Neural progenitor cell (in vitro differentiated cells): ENCODE results near the gene REELD1. TPM values are rescaled to one million over a fixed set of nuclear protein-coding genes. Genes with fewer than 3 reads are reported as not detected.

Experiments used
- DNase-seq: peaks from one replicate; pipeline ENCODE4 v3.0.0-alpha.2; 2016; ENCODE audit warnings: low spot score
- H2AFZ ChIP-seq: fragments of 200-600 bp; sonication (generic); replicated peaks from 2 replicates; pipeline ENCODE4 v1.6.1; 2016; ENCODE audit warnings: antibody characterized with exemption
- H3F3A ChIP-seq: fragments of 200-600 bp; sonication (generic); 2 replicates; pipeline ENCODE4 v1.6.1; 2016; ENCODE audit warnings: antibody characterized with exemption, low read depth
- H3K27ac ChIP-seq: fragments of 200-600 bp; sonication (generic); 2 replicates; pipeline ENCODE4 v1.5.1; 2016; ENCODE audit warnings: mild to moderate bottlenecking
- H3K27me3 ChIP-seq: fragments of 200-600 bp; sonication (generic); 2 replicates; pipeline ENCODE4 v1.6.1; 2016; ENCODE audit warnings: mild to moderate bottlenecking, moderate library complexity
- H3K36me3 ChIP-seq: fragments of 200-600 bp; sonication (generic); 2 replicates; pipeline ENCODE4 v1.5.1; 2016
- H3K4me1 ChIP-seq: fragments of 200-600 bp; sonication (generic); 2 replicates; pipeline ENCODE4 v1.6.1; 2016; ENCODE audit warnings: mixed run types
- H3K4me2 ChIP-seq: fragments of 200-600 bp; sonication (generic); 2 replicates; pipeline ENCODE4 v1.6.1; 2016
- H3K4me3 ChIP-seq: fragments of 200-600 bp; sonication (generic); 2 replicates; pipeline ENCODE4 v1.5.1; 2016
- H3K79me2 ChIP-seq: fragments of 200-600 bp; sonication (generic); 2 replicates; pipeline ENCODE4 v1.6.1; 2016; ENCODE audit warnings: low read depth
- H3K9ac ChIP-seq: fragments of 200-600 bp; sonication (generic); 2 replicates; pipeline ENCODE4 v1.6.1; 2016
- H3K9me3 ChIP-seq: fragments of 200-600 bp; sonication (generic); 2 replicates; pipeline ENCODE4 v1.5.1; 2016; ENCODE audit warnings: low read depth
- H4K20me1 ChIP-seq: fragments of 200-600 bp; sonication (generic); 2 replicates; pipeline ENCODE4 v1.6.1; 2016; ENCODE audit warnings: low read depth
- H3K27ac Mint-ChIP-seq: 3 replicates; pipeline ENCODE4 v1.8.0; 2021; ENCODE audit warnings: mixed read lengths
- H3K27me3 Mint-ChIP-seq: 2 replicates; pipeline ENCODE4 v1.8.0; 2022; ENCODE audit warnings: low read depth, mild to moderate bottlenecking, inconsistent platforms, moderate library complexity, mixed read lengths; ENCODE audit not compliant: insufficient read depth
- H3K36me3 Mint-ChIP-seq: 3 replicates; pipeline ENCODE4 v1.8.0; 2021; ENCODE audit warnings: mixed read lengths
- H3K4me1 Mint-ChIP-seq: 3 replicates; pipeline ENCODE4 v1.8.0; 2021; ENCODE audit warnings: mixed read lengths
- H3K4me3 Mint-ChIP-seq: 3 replicates; pipeline ENCODE4 v1.8.0; 2021; ENCODE audit warnings: mild to moderate bottlenecking, moderate library complexity, mixed read lengths
- H3K9me3 Mint-ChIP-seq: 3 replicates; pipeline ENCODE4 v1.8.0; 2020; ENCODE audit warnings: mixed read lengths
- EZH2 ChIP-seq: fragments of 200-600 bp; sonication (generic); IDR thresholded peaks from 2 replicates; pipeline ENCODE4 v1.6.1; 2017; ENCODE audit warnings: antibody characterized with exemption, mild to moderate bottlenecking, moderate library complexity
- EZH2phosphoT487 ChIP-seq: fragments of 200-600 bp; sonication (generic); IDR thresholded peaks from 2 replicates; pipeline ENCODE4 v1.6.1; 2017; ENCODE audit warnings: antibody characterized with exemption
- total RNA-seq: library from RNA; depleted of rRNA; stranded (reverse); fragments of >200 nt; gene quantifications from 2 replicates; pipeline ENCODE4 v1.2.3, GENCODE V29; 2015; ENCODE audit warnings: low replicate concordance
- TF ChIP-seq, protein P1 (sequence below): fragments of 200-600 bp; sonication (generic); IDR thresholded peaks from 2 replicates; pipeline ENCODE4 v1.5.1; 2017; ENCODE audit warnings: antibody characterized with exemption, mild to moderate bottlenecking

REELD1 gene
- total RNA-seq, 1 donor from 2014 or later: not detected

DNA sequence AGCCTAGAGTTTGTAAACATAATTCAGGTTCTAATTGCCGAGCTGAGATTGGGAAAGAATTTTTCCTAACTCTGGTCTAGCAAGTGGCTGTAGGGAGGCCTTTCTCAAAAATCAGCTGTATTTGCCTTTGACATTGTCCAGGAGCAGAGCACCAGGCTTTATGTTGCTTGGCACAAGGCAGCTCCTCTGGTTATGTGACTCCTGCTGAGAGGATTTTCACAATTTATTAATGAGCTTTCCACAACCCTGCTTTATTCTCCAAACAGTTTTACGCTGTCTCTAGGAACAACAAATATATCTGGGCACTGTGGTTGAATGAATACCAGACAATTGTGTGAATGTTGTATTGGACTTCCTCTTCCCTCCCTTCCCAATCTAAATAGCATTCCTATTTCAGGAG, 23.9 kb upstream of the REELD1 start:
- Mint-ChIP-seq H3K4me1 (peaks cover 22% of the 10 kb centered on the region), H3K36me3 (peaks cover 23% of the 10 kb centered on the region), H3K27me3 (no peaks in the 10 kb centered on the region), H3K9me3 (no peaks in the 10 kb centered on the region), H3K4me3 (no peak overlapping the region), H3K27ac (no peak overlapping the region)
- H3F3A ChIP-seq: peaks cover 4% of the 10 kb centered on the region
- H4K20me1 ChIP-seq: no peaks in the 10 kb centered on the region
- H3K9me3 ChIP-seq: no peaks in the 10 kb centered on the region
- H2AFZ ChIP-seq: no peak overlapping the region
- no peak overlapping the region for H3K4me2 ChIP-seq
- H3K36me3 ChIP-seq: peaks cover 6% of the 10 kb centered on the region
- no peak overlapping the region for H3K9ac ChIP-seq
- peaks cover 7% of the 10 kb centered on the region for H3K4me1 ChIP-seq
- no peak overlapping the region for H3K4me3 ChIP-seq
- TF ChIP-seq EZH2phosphoT487: no peak
- TF ChIP-seq EZH2: no peak
- TF ChIP-seq, protein P1, sequence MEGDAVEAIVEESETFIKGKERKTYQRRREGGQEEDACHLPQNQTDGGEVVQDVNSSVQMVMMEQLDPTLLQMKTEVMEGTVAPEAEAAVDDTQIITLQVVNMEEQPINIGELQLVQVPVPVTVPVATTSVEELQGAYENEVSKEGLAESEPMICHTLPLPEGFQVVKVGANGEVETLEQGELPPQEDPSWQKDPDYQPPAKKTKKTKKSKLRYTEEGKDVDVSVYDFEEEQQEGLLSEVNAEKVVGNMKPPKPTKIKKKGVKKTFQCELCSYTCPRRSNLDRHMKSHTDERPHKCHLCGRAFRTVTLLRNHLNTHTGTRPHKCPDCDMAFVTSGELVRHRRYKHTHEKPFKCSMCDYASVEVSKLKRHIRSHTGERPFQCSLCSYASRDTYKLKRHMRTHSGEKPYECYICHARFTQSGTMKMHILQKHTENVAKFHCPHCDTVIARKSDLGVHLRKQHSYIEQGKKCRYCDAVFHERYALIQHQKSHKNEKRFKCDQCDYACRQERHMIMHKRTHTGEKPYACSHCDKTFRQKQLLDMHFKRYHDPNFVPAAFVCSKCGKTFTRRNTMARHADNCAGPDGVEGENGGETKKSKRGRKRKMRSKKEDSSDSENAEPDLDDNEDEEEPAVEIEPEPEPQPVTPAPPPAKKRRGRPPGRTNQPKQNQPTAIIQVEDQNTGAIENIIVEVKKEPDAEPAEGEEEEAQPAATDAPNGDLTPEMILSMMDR: no peak
- no peak for DNase-seq
- H3K27me3 ChIP-seq: no peaks in the 10 kb centered on the region
- H3K79me2 ChIP-seq: no peaks in the 10 kb centered on the region
- H3K27ac ChIP-seq: no peak overlapping the region

DNA sequence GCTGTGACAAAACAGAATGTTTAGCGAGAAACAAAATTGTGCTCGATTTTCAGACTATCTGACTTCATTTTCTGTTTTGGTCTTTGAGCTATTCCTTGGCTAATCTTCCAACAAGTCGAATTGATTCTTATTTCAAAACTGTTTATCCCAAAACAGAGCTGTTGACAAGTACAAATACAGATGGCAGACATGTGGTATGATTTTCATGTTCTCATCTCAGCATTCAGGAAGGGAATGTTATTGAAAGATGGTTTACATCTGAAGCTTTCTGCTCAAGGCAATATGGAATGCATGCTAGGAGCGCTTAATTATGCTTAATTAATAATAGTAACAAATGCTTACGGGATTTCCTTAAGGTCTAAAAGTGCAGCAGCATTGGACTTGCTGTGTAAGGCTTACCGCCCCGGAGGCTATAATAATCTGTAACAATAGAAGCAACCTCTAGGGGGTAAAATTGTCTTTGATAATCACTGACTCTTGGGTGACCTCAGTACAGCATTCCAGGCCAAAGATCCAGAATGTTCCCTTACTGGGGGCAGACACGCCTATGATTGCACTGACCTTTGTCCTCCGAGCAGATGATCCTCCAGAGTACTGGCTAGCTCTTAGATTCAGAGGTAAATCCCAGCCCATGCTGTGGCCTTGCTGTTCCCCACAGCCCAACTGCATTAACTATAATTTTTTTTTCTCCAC, 22.4 kb upstream of the REELD1 start:
- DNase-seq: no peak
- Mint-ChIP-seq H3K4me1 (peaks cover 29% of the 10 kb centered on the region), H3K36me3 (peaks cover 23% of the 10 kb centered on the region), H3K27me3 (no peaks in the 10 kb centered on the region), H3K9me3 (no peaks in the 10 kb centered on the region), H3K4me3 (no peak overlapping the region), H3K27ac (no peak overlapping the region)
- peaks cover 12% of the 10 kb centered on the region for H3K4me1 ChIP-seq
- no peak overlapping the region for H3K27ac ChIP-seq
- no peaks in the 10 kb centered on the region for H3K79me2 ChIP-seq
- no peak overlapping the region for H3K4me3 ChIP-seq
- no peak overlapping the region for H2AFZ ChIP-seq
- H3K36me3 ChIP-seq: peaks cover 6% of the 10 kb centered on the region
- no peak overlapping the region for H3K4me2 ChIP-seq
- H3K9ac ChIP-seq: no peak overlapping the region
- no peaks in the 10 kb centered on the region for H3K9me3 ChIP-seq
- H4K20me1 ChIP-seq: no peaks in the 10 kb centered on the region
- peaks cover 4% of the 10 kb centered on the region for H3F3A ChIP-seq
- TF ChIP-seq EZH2: no peak
- no peak for TF ChIP-seq EZH2phosphoT487
- TF ChIP-seq, protein P1: no peak
- H3K27me3 ChIP-seq: no peaks in the 10 kb centered on the region

DNA sequence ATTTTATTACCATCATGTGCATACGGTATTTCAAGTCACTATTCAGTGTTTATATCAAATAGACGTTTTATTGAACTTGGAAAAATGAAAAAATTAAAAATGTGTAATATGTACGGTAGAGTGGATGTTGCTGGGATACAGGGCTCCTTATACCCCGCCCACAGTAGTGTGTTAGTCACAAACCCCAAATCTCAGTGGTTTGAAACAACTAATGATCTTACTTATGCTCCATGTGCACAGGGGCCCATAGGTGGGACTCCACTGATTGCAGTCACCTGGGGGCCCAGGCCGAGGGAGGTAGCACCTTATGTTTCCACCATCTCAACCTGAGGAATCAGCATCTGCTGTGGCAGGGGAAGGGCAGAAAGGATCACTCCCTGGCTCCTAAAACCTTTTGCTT, 20.7 kb upstream of the REELD1 start:
- Histone ChIP-seq H3F3A (peaks cover 4% of the 10 kb centered on the region), H2AFZ (no peak overlapping the region), H3K27me3 (no peaks in the 10 kb centered on the region), H3K4me1 (peaks cover 12% of the 10 kb centered on the region), H3K9me3 (no peaks in the 10 kb centered on the region), H3K9ac (no peak overlapping the region), H3K36me3 (peaks cover 6% of the 10 kb centered on the region), H3K27ac (no peak overlapping the region), H4K20me1 (no peaks in the 10 kb centered on the region), H3K4me2 (no peak overlapping the region), H3K4me3 (no peak overlapping the region), H3K79me2 (no peaks in the 10 kb centered on the region)
- peaks cover 15% of the 10 kb centered on the region for H3K36me3 Mint-ChIP-seq
- TF ChIP-seq EZH2 (no peak), EZH2phosphoT487 (no peak)
- TF ChIP-seq, protein P1: no peak
- H3K9me3 Mint-ChIP-seq: no peaks in the 10 kb centered on the region
- no peak for DNase-seq
- peaks cover 29% of the 10 kb centered on the region for H3K4me1 Mint-ChIP-seq
- no peak overlapping the region for H3K4me3 Mint-ChIP-seq
- no peaks in the 10 kb centered on the region for H3K27me3 Mint-ChIP-seq
- H3K27ac Mint-ChIP-seq: no peak overlapping the region
